HK-2 (cell line): Measurements from ENCODE around the gene SMPDL3A.

Source experiments
- DNase-seq: peaks from one replicate; pipeline ENCODE4 v3.0.0-alpha.2; 2018; ENCODE audit not compliant: unreplicated experiment

Gene SMPDL3A

DNA sequence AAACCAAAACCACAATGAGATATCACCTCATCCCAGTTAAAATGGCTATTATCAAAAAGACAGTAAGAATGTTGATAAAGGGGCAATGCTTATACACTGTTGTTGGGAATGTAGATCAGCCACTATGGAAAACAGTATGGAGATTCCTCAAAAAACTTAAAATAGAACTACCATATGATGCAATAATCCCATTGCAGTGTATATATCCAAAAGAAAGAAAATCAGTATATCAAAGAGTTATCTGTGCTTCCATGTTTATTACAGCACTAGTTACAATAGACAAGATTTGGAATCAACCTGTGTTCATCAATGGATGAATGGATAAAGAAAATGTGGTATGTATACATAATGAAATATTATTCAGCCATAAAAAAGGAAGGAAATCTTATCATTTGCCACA, 13.1 kb upstream of the SMPDL3A start:
- no peak for DNase-seq

DNA sequence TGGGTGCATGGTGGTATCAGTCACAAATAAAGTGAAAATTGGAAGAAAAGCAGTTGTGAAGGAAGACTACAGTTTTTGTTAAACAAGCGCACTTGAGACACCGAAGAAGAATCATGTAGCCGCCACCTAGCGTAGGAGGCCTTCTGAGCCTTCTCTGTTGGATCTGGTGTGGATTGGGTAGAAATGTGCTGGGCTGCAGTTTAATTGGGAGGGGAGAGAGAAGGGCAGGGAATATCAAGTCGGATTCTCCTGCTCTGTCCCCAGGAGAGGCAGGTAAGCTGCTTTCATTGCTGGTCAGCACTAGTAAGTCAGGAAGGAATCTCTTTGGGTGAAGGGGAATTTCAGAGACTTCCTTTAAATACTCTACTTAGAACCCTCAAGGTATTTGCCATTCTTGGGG, 10.8 kb upstream of the SMPDL3A start:
- DNase-seq: no peak

DNA sequence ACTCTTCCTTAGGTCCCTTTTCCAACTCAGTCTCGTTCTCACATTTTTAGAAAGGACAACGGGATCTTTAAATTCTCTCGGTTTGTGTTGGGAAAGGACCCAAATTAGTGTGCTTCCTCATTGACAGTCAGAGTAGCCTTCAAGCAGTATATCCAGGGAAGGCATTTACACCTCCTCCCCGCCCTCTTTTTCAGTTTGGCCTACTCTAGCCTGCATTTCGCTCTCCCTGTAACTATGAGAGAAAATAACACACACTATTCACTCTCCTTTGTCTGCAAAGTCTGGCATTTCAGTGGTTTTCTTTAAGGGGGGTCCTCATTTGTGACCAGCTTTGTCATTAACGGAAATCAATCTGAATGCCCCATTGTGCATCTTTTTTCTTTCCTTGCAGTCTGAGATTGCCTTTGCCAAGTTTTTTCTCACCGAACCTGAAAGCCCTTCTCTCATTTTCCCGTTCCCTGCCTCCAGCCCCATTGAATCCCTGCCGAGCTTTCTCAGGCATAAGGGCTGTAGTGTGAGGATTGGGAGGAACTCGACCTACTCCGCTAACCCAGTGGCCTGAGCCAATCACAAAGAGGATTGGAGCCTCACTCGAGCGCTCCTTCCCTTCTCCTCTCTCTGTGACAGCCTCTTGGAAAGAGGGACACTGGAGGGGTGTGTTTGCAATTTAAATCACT, 9.9 kb upstream of the SMPDL3A start:
- DNase-seq: no peak

DNA sequence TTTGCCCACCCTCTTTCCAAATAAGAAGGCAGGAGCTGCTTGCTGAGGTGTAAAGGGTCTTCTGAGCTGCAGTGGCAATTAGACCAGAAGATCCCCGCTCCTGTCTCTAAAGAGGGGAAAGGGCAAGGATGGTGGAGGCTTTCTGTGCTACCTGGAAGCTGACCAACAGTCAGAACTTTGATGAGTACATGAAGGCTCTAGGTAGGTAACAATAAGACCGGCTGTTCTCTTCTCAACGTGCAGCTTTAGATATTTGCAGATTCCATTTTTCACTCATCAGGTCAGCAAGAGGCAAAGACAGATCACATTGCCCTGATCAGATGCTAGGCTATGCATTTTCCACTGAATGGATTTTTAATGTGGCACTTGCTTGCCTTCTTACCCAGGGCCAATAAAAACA, 9.4 kb upstream of the SMPDL3A start, which contains the start of gene FABP7:
TSS of gene FABP7 (plus strand) at position 50 of the 400 bp plus-strand sequence. CDS start at position 129, 79 bp downstream.
- no peak for DNase-seq

DNA sequence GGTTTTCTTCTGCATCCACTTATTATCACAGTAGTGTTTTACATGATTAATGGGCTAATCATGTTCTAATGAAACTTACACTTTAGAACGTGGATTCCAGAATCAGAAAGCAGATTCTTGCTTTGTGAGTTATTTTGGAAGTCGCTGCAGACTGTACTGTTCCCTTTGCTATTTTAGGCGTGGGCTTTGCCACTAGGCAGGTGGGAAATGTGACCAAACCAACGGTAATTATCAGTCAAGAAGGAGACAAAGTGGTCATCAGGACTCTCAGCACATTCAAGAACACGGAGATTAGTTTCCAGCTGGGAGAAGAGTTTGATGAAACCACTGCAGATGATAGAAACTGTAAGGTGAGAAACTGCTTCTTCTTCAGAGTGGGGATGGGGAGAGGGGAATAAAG, 8.9 kb upstream of the SMPDL3A start:
- DNase-seq: no peak

DNA sequence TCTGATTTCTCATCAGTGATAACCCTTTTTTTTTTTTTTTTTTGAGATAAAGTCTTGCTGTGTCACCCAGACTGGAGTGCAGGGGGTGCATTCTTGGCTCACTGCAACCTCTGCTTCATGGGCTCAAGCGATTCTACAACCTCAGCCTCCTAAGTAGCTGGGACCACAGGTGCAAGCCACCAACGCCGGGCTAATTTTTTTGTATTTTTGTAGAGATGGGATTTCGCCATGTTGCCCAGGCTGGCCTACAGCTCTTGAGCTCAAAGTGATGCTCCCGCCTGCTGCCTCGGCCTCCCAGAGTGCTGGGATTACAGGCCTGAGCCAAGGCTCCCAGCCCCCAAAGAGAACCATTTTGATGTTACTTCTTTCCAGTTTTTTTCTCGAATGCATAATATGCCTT, 7.3 kb upstream of the SMPDL3A start:
- no peak for DNase-seq

DNA sequence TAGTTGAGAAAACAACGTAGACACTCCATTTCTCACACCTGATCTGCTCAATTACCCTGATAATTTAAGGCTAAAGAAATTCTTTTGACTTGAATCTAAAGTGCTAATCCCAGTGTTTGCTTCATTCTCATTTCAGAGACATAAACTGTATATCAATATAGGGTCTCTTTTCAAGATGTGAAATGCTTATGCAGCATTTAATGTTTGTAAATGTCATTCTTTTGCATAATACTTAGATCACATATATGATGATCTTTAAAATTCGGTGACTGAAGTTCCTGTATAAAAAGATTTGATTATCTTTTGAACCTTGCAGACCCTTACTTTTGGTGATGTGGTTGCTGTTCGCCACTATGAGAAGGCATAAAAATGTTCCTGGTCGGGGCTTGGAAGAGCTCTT, 5.7 kb upstream of the SMPDL3A start:
- DNase-seq: no peak

DNA sequence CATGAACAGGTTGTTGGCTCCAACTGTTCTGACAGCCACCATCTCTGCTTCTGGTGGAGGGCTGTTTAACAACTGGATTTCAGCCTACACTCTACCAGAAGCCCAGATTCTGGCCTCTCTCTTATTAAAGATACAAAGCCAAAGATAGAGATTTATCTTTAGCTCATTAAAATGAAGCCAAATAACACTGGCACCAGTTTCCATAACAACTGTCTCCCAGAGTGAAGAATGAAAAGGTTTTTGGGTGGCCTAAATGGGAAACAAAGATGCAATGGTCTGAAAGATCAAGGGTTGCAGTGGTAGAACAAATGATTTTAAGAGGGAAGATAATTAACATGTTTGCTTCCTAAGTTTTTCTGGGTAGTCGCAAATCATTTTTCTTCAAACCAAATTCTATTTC, 3.2 kb upstream of the SMPDL3A start:
- no peak for DNase-seq

DNA sequence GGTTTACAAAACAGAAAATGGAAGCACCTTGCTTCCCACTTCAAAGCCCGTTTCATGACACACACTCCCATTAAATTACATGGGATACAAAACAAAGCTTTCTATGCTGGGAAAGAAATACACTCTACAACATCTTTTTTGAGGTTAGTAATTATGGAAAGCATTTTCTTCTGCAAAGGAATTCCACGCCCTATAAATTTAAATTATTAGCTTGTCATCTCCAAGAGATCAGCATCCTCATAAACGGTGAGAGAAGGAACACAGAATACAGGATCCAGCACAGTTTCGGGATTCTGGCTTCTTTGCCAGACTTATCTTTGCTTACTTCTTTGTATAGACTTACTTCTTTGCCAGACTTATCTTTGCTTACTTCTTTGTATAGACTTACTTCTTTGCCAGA, 1.3 kb upstream of the SMPDL3A start:
- DNase-seq: no peak

DNA sequence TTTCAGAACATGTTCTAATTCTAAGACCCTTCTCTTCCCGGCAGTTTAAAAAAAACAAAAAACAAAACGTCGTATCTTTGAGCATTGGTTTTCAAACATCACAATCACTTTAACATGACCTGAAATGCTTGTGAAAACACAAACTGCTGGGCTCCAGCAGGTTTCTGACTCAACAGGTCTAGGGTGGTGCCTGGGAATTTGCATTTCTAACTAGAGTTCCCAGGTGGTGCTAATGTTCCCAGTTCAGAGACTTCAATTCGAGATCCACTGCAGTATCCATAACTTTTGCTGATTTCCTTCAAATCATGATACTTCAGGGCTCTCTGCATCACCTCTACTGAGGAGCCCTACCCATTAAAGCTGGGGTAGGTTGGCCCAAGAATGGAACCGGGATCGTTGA, 850 bp upstream of the SMPDL3A start:
- DNase-seq: no peak

DNA sequence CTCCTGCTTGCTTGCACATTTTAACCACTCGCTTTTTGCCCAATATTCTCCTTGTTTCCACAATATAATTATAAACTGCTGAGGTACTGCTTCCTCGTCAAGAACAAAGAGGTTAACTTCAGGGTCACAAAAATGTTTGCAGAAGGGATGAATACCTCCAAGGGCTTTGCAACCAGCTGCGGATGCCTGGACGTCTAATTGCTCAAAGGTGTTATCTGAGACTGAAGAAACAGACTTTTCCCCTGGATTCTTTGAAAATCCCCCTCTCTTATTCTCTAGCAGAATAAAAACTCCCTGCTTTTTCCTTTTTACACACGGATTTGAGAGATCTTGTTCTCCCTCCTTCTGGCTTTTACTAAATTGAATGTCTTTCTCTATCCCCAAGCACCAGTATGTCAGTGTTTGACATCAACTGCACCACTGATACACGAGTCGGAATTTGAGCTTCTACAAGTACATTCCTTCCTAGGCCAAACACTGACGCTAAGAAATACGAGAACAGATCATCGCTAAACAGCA, 336 bp upstream of the SMPDL3A start:
- no peak for DNase-seq

DNA sequence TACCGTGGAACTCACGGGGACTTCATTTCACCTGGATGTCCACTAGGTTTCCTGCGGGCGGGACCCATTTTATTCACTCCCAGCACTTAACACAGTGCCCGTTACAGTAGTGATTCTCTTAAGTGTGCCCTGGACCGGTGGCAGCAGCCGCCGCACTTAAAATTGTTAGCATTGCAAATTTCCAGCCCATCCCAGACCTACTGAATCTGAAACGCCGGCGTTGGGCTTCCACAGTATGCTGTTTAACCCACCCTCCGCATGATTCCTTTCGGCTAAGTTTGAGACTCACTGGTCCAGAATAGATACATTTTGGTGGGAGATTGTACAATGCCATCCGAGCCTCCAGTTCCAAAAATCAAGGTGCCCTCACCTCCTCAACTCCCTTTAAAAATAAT, 967 bp downstream of the SMPDL3A start:
- no peak for DNase-seq

DNA sequence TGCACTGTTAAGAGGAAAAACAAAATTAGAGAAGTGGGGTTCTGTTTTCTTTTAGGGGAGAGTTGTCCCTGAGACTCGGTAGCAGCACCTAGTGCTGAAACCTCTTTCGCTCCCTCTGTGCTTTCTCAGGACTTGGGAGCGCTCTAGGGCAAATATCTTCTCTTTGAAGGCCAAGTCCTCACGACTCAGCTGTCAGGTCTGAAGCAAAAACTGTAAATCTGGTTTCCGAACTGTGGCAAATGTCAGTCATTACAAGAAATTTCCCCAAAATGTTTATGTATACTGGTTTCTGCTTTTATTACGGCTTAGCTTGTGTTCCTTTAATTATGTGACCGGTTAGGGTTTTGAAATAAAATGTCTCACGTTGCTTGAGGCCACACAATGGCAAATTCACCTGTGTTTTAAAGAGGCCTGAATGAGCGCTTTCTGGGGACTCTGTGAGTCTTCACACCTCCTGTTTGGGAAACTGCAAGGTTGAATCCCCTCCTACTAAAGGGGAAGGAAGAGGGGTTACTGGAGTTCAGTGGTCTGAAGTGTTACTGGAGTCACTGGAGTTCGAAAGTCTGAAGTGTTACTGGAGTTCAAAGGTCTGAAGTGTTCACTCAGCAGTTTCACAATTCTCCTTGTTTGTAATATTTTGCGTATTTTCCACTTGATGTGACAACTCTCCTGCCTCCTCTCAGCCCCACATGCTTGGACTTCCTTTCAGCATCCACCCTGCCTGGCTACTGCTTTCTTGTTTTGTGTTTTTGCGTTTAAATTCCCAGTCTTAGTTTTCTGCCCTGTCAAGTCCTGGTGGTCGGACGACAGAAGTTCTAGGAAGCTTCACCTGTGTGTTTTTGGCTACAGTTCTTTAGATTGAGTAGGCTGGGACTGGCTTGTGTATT, 1.6 kb downstream of the SMPDL3A start:
- peak; percentile 7 for DNase-seq

DNA sequence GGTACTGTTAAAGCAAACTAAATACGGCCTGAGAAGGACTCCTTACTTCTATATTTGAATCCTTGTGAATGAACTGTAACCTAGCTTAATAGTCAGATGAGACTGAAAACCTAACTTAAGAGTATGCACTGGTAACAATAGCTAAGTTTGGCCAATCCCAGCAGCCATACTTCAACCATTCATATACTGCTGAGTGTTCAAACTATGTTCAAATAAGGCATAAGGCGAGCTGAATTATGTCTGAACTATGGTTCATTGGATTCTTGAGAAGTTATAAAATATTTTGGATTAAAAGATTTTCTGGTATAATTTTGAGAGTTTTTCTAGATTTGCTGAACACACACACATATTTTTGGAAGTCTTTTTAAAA, 2.2 kb downstream of the SMPDL3A start:
- DNase-seq: no peak

DNA sequence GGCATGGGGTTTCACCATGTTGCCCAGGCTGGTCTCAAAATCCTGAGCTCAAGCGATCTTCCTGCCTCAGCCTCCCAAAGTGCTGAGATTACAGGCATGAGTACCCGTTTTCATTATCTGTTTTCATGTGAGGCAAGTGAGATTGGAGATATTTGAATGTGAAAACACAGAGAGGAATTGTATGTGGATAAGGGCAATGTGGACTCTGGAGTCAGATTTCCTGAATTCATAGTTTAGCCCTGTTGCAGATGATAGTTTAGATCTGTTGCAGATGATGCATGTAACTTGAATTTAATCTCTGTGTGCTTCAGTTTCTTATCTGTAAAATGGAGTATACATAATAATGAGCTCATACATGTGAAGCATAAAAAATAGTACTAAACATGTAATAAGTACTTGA, 3.7 kb downstream of the SMPDL3A start:
- no peak for DNase-seq

DNA sequence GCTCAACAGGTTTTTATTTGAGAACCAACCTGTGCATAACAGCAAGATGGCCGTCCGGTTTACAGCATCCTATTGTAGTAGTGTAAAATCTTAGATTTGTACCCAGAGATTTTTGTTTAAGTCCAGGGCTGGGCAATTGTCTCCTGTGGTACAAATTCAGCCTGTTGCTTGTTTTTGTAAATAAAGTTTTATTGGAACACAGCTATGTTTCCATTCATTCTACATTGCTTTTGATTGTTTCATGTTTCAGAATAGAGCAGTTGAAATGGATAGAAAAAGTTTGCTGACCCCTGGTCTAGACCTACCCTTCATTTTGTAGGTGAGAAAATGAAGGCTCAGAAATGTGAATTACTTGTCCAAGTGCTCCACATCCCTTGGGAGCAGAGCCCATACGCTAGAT, 8.5 kb downstream of the SMPDL3A start:
- DNase-seq: no peak

DNA sequence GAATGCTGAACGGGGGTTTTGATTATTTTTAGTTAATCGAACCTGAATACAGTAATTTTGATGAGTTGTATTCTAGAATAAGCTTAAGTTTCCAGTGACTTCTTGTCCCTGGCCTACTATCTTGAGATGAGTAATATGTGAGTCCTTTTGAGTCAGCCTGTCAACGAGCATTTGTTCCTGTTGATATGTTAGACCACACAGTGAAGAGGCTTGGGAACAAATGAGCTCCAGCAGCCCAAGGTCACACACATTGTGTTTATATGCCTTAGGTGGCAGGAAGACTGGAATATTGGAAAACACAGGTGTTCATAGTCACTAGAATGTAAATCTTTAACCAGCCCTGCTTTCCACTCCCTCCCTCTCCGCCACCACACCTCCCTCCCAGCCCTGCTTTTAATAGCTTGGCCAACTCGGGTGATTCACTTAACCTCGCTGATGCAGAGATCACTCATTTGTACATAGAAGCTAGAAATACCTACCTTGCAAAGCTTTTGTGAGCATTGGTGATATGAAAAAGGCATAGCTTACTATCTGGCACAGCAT, 9.1 kb downstream of the SMPDL3A start:
- peak; percentile 62 for DNase-seq

DNA sequence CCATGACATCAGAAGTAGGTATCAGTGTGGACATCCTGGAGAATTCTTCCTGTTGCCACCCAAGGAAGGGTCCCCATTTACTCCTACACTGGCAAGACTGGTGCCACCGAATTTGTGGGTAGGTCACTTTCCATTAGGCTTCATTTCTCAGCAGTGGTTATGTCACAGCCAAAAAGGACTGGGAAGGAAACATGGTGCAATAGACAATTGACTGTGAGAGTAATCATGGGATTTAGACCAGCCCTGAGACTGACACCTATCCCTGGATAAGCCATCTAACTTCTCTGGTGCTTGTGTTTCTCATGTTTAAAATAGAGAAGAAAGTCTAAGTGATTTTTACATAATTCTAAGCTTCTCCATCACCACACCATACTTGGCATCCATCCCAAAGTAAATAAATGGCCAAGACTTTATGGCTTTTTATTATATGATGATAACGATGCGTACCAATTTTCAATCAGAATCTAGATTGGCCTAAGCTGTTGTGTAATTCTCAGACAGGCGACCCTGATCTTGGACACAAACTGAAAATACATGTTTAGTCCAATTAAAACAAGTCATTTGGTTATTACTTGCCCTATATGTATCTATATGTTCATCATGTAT, 10.2 kb downstream of the SMPDL3A start:
- no peak for DNase-seq

DNA sequence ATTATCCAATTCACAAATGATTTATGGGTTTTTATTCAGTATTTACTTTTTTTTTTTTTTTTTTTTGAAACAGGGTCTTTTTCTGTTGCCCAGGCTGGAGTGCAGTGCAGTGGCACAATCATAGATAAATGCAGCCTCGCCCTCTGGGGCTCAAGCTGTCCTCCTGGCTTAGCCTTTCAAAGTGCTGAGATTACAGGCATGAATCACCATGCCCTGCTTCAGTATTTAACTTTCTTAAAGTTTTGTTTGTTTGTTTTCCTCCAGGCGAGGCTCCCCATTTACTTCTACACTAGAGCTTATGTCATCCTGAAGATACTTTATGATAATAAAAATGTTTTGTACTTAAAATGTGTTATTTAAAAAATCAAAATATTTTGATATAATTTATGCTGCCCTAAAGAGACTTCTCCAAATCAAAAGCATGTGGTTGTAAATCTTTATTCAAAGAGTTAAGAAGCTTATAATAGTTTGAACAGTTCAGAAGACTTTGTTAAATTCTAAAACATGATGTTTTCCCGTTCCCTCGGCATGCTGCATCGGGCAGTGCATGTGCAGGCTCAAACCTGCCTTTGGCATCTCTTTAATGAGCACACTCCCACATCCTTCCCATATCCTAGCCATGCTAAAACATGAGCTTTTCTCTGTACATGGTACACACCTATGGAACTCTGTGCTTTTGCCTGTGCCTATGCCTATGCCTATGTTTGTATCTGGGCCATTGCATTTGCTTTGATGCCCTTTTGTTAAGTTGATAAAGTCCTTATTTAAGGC, 11.0 kb downstream of the SMPDL3A start:
- no peak for DNase-seq

DNA sequence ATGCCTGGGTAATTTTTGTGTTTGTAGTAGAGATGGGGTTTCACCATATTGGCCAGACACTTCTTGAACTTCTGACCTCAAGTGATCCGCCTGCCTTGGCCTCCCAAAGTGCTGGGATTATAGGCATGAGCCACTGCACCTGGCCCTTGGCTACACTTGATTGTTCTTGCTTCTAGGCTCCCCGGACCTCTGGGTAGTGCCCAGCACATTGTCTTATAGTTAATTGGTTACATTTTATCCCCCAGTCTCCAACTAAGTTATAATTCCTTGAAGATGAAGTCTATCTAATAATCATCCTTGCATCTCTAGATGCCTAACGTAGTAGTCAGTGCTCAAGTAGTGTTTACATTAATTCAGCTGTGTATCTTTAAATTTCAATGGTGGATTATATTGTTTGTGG, 11.8 kb downstream of the SMPDL3A start:
- DNase-seq: no peak

DNA sequence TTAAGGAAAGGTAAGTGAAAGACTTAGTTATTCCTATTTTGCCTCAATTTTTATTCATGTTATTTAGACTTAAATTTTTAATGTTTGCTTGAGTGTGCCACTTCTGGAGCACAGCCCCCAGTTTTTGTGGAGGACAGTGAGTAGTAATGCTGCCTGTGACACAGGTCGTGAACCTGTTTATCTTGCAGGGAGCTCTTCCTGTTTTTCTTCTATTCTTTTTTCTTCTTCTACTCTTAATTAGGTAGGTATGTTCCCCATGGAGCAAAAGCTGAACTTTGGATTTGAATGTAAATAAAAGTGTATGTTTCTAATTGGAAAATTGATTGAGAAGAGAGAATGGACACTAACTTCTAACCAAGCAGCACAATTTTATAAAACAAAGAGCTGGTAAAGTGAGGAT, 12.3 kb downstream of the SMPDL3A start:
- DNase-seq: no peak
